ENCODE results near the gene ARFGAP2. TPM values are rescaled to one million over a fixed set of nuclear protein-coding genes. Genes with fewer than 3 reads are reported as not detected.
A peak's percentile ranks its signal among the peaks of the same experiment; 100 is the strongest.

ARFGAP2 gene
- total and polyA plus RNA-seq, 2 donors from 2014 or later, result 59.3 to 87.5 TPM

DNA sequence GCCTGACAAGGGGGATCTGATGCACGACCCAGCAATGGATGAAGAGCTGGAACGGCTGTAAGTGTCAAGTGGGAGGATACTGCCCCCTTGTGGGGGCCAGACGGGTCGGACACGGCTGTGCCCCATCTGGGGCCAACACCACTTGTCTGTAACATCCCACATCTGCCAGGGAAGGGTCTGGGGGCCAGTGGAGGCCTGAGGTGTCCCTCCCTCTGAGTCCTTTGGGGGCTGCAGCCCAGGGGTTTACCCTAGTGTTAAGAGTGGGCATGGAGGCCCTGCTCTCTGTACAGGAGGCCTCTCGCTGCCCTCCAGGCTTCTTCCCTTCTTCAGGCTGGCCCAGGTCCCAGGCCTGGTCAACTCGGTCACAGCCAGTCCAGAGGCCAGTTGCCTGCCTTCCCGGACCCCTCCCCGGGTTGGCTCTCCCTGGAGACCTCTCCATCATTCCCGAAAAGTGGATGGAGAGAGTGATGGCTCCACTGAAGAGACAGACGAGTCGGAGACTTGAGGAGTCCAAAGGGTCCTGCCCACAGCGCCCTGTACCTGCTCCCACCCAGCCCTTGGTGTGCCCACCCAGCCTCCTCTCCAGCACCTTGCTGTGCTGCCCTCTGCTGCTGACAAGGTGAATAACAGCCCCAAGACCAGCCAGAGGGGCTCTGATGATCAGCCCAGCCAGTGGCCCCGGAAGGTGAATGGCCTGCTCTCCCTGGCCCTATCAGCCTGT is 15.4 kb downstream of the ARFGAP2 start:
- TF ChIP-seq, protein P1, sequence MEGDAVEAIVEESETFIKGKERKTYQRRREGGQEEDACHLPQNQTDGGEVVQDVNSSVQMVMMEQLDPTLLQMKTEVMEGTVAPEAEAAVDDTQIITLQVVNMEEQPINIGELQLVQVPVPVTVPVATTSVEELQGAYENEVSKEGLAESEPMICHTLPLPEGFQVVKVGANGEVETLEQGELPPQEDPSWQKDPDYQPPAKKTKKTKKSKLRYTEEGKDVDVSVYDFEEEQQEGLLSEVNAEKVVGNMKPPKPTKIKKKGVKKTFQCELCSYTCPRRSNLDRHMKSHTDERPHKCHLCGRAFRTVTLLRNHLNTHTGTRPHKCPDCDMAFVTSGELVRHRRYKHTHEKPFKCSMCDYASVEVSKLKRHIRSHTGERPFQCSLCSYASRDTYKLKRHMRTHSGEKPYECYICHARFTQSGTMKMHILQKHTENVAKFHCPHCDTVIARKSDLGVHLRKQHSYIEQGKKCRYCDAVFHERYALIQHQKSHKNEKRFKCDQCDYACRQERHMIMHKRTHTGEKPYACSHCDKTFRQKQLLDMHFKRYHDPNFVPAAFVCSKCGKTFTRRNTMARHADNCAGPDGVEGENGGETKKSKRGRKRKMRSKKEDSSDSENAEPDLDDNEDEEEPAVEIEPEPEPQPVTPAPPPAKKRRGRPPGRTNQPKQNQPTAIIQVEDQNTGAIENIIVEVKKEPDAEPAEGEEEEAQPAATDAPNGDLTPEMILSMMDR (IDR thresholded peaks at IDR 0.05; ENCODE audit: borderline replicate concordance, extremely low read depth, insufficient read depth), result peak; percentile 51
- Histone ChIP-seq H3K4me3 (ENCODE audit: low read length in 3 of 3) (no peak overlapping the region), H3K9me3 (ENCODE audit: control insufficient read depth in 2 of 3, insufficient read depth in 1 of 3, low read length in 3 of 3) (no peaks in the 10 kb centered on the region), H3K4me1 (ENCODE audit: control insufficient read depth in 2 of 3, insufficient read depth in 2 of 3, low read depth in 1 of 3, low read length in 3 of 3) (no peaks in the 10 kb centered on the region), H3K27me3 (ENCODE audit: control insufficient read depth, insufficient read depth, low read length) (no peaks in the 10 kb centered on the region), H3K27ac (ENCODE audit: low read depth in 2 of 2, low read length in 2 of 2) (no peak overlapping the region), H3K36me3 (ENCODE audit: control insufficient read depth in 2 of 3, insufficient read depth in 3 of 3, low read length in 3 of 3) (peaks cover 0 to 24% (median 16%) of the 10 kb centered on the region in 3 donors), H3K9ac (ENCODE audit: low read length in 3 of 3) (no peak overlapping the region)
- DNase-seq, result peak; percentile 65 to 82 (median 78)
- no peak for FAIRE-seq
- intact Hi-C loops (cut with DNase I), result no loop called here

DNA sequence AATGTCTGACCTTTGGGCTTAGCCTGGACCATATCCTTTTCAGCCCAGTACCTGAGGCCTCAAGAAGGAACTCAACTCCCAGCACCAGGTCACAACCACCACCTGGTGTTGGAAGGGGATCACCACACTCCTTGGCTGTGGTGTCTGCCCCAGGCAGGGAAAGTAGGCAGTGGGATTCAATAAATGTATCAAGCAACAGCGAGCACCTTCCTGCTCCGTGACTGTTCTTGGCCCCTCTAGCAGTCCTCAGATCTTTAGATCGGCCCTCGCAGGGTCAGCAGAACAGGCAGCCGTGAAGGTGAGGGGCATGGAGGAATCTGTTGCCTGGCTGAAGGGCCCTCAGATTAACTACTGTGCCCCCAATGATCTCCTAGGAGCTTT is 15.9 kb downstream of the ARFGAP2 start:
- H3K27me3 ChIP-seq (ENCODE audit: control insufficient read depth, insufficient read depth, low read length), result no peaks in the 10 kb centered on the region
- no peak overlapping the region for H3K9ac ChIP-seq (ENCODE audit: low read length in 3 of 3)
- FAIRE-seq (no peak), DNase-seq (no peak)
- no peaks in the 10 kb centered on the region for H3K9me3 ChIP-seq (ENCODE audit: control insufficient read depth in 2 of 3, insufficient read depth in 1 of 3, low read length in 3 of 3)
- H3K36me3 ChIP-seq (ENCODE audit: control insufficient read depth in 2 of 3, insufficient read depth in 3 of 3, low read length in 3 of 3), result peaks cover 0 to 19% (median 12%) of the 10 kb centered on the region in 3 donors
- no peaks in the 10 kb centered on the region for H3K4me1 ChIP-seq (ENCODE audit: control insufficient read depth in 2 of 3, insufficient read depth in 2 of 3, low read depth in 1 of 3, low read length in 3 of 3)
- intact Hi-C loops (cut with DNase I), result no loop called here
- TF ChIP-seq, protein P1 (IDR thresholded peaks at IDR 0.05; ENCODE audit: borderline replicate concordance, extremely low read depth, insufficient read depth), result no peak
- H3K4me3 ChIP-seq (ENCODE audit: low read length in 3 of 3), result no peak overlapping the region
- H3K27ac ChIP-seq (ENCODE audit: low read depth in 2 of 2, low read length in 2 of 2), result no peak overlapping the region

DNA sequence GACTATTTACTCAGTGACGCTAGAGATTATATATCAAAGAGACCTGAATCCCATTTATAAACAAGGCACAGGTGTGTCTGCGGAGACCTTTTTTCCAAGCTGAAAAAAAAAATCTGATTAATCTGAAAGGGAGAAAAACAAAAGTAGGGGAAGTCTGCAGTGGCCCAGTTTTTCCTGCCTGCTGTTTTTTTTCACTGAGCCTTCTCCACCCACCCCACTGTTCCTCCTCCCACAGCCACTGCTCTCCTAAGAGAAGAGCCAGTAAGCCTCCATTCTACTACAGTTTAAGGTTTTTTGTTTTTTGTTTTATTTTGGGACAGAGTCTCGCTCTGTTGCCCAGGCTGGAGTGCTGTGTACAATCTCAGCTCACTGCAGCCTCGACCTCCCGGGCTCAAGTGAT is 18.4 kb downstream of the ARFGAP2 start:
- no peak for DNase-seq
- FAIRE-seq, result no peak
- Histone ChIP-seq H3K9me3 (ENCODE audit: control insufficient read depth in 2 of 3, insufficient read depth in 1 of 3, low read length in 3 of 3) (no peaks in the 10 kb centered on the region), H3K27me3 (ENCODE audit: control insufficient read depth, insufficient read depth, low read length) (no peaks in the 10 kb centered on the region), H3K36me3 (ENCODE audit: control insufficient read depth in 2 of 3, insufficient read depth in 3 of 3, low read length in 3 of 3) (no peaks in the 10 kb centered on the region), H3K27ac (ENCODE audit: low read depth in 2 of 2, low read length in 2 of 2) (no peak overlapping the region), H3K4me1 (ENCODE audit: control insufficient read depth in 2 of 3, insufficient read depth in 2 of 3, low read depth in 1 of 3, low read length in 3 of 3) (no peaks in the 10 kb centered on the region), H3K4me3 (ENCODE audit: low read length in 3 of 3) (no peak overlapping the region), H3K9ac (ENCODE audit: low read length in 3 of 3) (no peak overlapping the region)
- intact Hi-C loops (cut with DNase I), result loop anchor here (5.0 kb wide), 1 partner anchor 271 kb away; no protein-coding TSS in a partner anchor
- TF ChIP-seq, protein P1 (IDR thresholded peaks at IDR 0.05; ENCODE audit: borderline replicate concordance, extremely low read depth, insufficient read depth), result no peak

Data from kidney (tissue), 14 donors.